HCT116 (cell line): ENCODE measurements around the gene DOK5. TPM values are rescaled to one million over a fixed set of nuclear protein-coding genes. Genes with fewer than 3 reads are reported as not detected.

Experiments
- ATAC-seq: fragments of 200-7000 bp; cut with Tn5 transposase; 2 replicates; pipeline ENCODE4 v1.9.1; 2020; ENCODE audit warnings: mild to moderate bottlenecking, moderate library complexity
- BruUV-seq: library from RNA; stranded (reverse); fragments of 400-500 nt; replicated peaks from 2 replicates; lab custom pipeline; 2021; lab: Mats Ljungman, UMichigan
- CTCF ChIA-PET: fragments of 300-600 bp; sonication (Branson Sonifier 250); formaldehyde crosslinking; loops from one replicate; lab custom pipeline; 2021; ENCODE audit warnings: antibody characterized with exemption; lab: Charles Lee
- POLR2A ChIA-PET: fragments of 300-600, 350-600 bp; sonication (Branson Sonifier 250); formaldehyde crosslinking; loops from one replicate; lab custom pipeline; 2021; ENCODE audit warnings: antibody characterized with exemption; lab: Charles Lee
- RAD21 ChIA-PET, 2 experiments: fragments of 300-600 bp; sonication (Branson Sonifier 250); formaldehyde crosslinking; loops; one replicate each; lab custom pipeline; 2023; ENCODE audit warnings: low total read pairs in 2 of 2; ENCODE audit not compliant: uncharacterized antibody in 2 of 2, unreplicated experiment in 2 of 2, low non-redundant PET in 1 of 2; lab: Charles Lee
- DNase-seq: peaks from one replicate; pipeline ENCODE4 v3.0.0-alpha.2; 2010; ENCODE audit warnings: low read depth, low spot score
- H2AFZ ChIP-seq: fragments of 200-600 bp; shearing (Covaris generic), sonication (generic); 2 replicates; pipeline ENCODE4 v1.6.1; 2017; ENCODE audit warnings: low read depth, mixed run types, mixed read lengths, antibody characterized with exemption, low read length; ENCODE audit not compliant: poor library complexity, severe bottlenecking
- H3K27ac ChIP-seq: 2 replicates; pipeline ENCODE4 v1.5.1; 2012; ENCODE audit warnings: low read depth, low read length
- H3K27me3 ChIP-seq: fragments of 200-600 bp; sonication (generic); 2 replicates; pipeline ENCODE4 v1.6.1; 2016; ENCODE audit warnings: mixed run types, low read length, mixed read lengths; ENCODE audit not compliant: insufficient read depth
- H3K36me3 ChIP-seq, 2 experiments: fragments of 200-500 bp in 1 of 2; fragments of 200-600 bp in 1 of 2; sonication (Bioruptor generic) in 1 of 2; sonication (generic) in 1 of 2; 2 replicates each; pipeline versions ENCODE4 v1.5.1 to v1.6.1; 2014 to 2016; ENCODE audit warnings: low read length in 2 of 2, inconsistent platforms in 1 of 2, mixed read lengths in 1 of 2, mixed run types in 1 of 2; ENCODE audit not compliant: insufficient read depth in 2 of 2, control insufficient read depth in 1 of 2
- H3K4me1 ChIP-seq, 2 experiments: fragments of 200-600 bp in 1 of 2; sonication (generic) in 1 of 2; 2 replicates each; pipeline versions ENCODE4 v1.5.1 to v1.6.1; 2012 to 2017; ENCODE audit warnings: low read length in 2 of 2, inconsistent platforms in 1 of 2, mild to moderate bottlenecking in 1 of 2, mixed read lengths in 1 of 2, mixed run types in 1 of 2, moderate library complexity in 1 of 2; ENCODE audit not compliant: insufficient read depth in 2 of 2, control insufficient read depth in 1 of 2
- H3K4me2 ChIP-seq: fragments of 200-600 bp; sonication (generic); 2 replicates; pipeline ENCODE4 v1.6.1; 2017; ENCODE audit warnings: mixed run types, low read length, mixed read lengths
- H3K4me3 ChIP-seq, 2 experiments: fragments of 200-600 bp in 1 of 2; sonication (generic) in 1 of 2; replicated peaks in 1 of 2; 2 replicates each; pipeline ENCODE4 v1.5.1; 2011 to 2016; ENCODE audit warnings: low read length in 2 of 2, control low read depth in 1 of 2, low read depth in 1 of 2, mild to moderate bottlenecking in 1 of 2, mixed read lengths in 1 of 2, mixed run types in 1 of 2
- H3K79me2 ChIP-seq: fragments of 200-600 bp; sonication (generic); 2 replicates; pipeline ENCODE4 v1.6.1; 2017; ENCODE audit warnings: mild to moderate bottlenecking, mixed run types, low read length, moderate library complexity, mixed read lengths; ENCODE audit not compliant: insufficient read depth
- H3K9ac ChIP-seq: fragments of 200-600 bp; sonication (generic); 2 replicates; pipeline ENCODE4 v1.6.1; 2016; ENCODE audit warnings: low read length, mixed read lengths
- H3K9me2 ChIP-seq: fragments of 200-600 bp; sonication (generic), shearing (Covaris generic); 2 replicates; pipeline ENCODE4 v1.6.1; 2017; ENCODE audit warnings: mixed run types, mild to moderate bottlenecking, moderate library complexity; ENCODE audit not compliant: insufficient read depth
- H3K9me3 ChIP-seq, 2 experiments: fragments of 200-500 bp in 1 of 2; fragments of 200-600 bp in 1 of 2; sonication (Bioruptor generic) in 1 of 2; sonication (generic) in 1 of 2; 2 replicates each; pipeline ENCODE4 v1.6.1; 2014 to 2017; ENCODE audit warnings: low read length in 2 of 2, mixed read lengths in 2 of 2, inconsistent platforms in 1 of 2, low read depth in 1 of 2, mild to moderate bottlenecking in 1 of 2, mixed run types in 1 of 2, moderate library complexity in 1 of 2; ENCODE audit not compliant: control insufficient read depth in 1 of 2, insufficient read depth in 1 of 2
- H4K20me1 ChIP-seq: fragments of 200-600 bp; sonication (generic), shearing (Covaris generic); 2 replicates; pipeline ENCODE4 v1.6.1; 2017; ENCODE audit warnings: mixed run types, mild to moderate bottlenecking, moderate library complexity; ENCODE audit not compliant: insufficient read depth
- CBX3 ChIP-seq: IDR thresholded peaks from 2 replicates; pipeline ENCODE4 v1.6.1; 2012; ENCODE audit warnings: low read depth
- CEBPB ChIP-seq: IDR thresholded peaks from 2 replicates; pipeline ENCODE4 v1.6.1; 2012; ENCODE audit warnings: low read depth
- EGR1 ChIP-seq: IDR thresholded peaks from 2 replicates; pipeline ENCODE4 v1.6.1; 2012; ENCODE audit warnings: low read depth
- FOSL1 ChIP-seq: IDR thresholded peaks from 2 replicates; pipeline ENCODE4 v1.6.1; 2012; ENCODE audit warnings: low read depth
- JUND ChIP-seq: IDR thresholded peaks from 2 replicates; pipeline ENCODE4 v1.6.1; 2012
- POLR2AphosphoS5 ChIP-seq: IDR thresholded peaks from 2 replicates; pipeline ENCODE4 v1.6.1; 2011; ENCODE audit warnings: mild to moderate bottlenecking, low read depth, low read length, moderate library complexity
- SP1 ChIP-seq: IDR thresholded peaks from 2 replicates; pipeline ENCODE4 v1.6.1; 2012; ENCODE audit warnings: low read depth
- TCF7L2 ChIP-seq: IDR thresholded peaks from 2 replicates; pipeline ENCODE4 v1.7.0; 2011; ENCODE audit warnings: borderline replicate concordance, inconsistent platforms; ENCODE audit not compliant: insufficient read depth, insufficient read length; ENCODE audit errors: extremely low read depth
- YY1 ChIP-seq: IDR thresholded peaks from 2 replicates; pipeline ENCODE4 v1.6.1; 2011; ENCODE audit warnings: low read length, low read depth, moderate library complexity, mild to moderate bottlenecking; ENCODE audit not compliant: insufficient replicate concordance; ENCODE audit errors: extremely low read depth
- intact Hi-C: fragments of 100-400 bp; cut with micrococcal nuclease; formaldehyde crosslinking; loops from 2 replicates; pipeline ENCODE4 v1.10.0; 2022
- total RNA-seq: library from RNA; stranded (reverse); gene quantifications from one replicate; pipeline ENCODE4 v1.2.1, GENCODE V29; 2021; ENCODE audit not compliant: unreplicated experiment
- TF ChIP-seq, protein P1 (sequence below): IDR thresholded peaks from 2 replicates; pipeline ENCODE4 v1.6.1; 2011; ENCODE audit warnings: mild to moderate bottlenecking, low read length, moderate library complexity; ENCODE audit not compliant: insufficient replicate concordance; ENCODE audit errors: extremely low read depth
- TF ChIP-seq, protein P2 (sequence below), 3 experiments: fragments of 200-600 bp in 1 of 3; sonication (generic) in 1 of 3; IDR thresholded peaks in 2 of 3; conservative IDR thresholded peaks in 1 of 3; 2 replicates each; pipeline ENCODE4 v1.5.1; 2012 to 2017; ENCODE audit warnings: low read depth in 2 of 3, low read length in 2 of 3, antibody characterized with exemption in 1 of 3, borderline replicate concordance in 1 of 3, control low read depth in 1 of 3, mild to moderate bottlenecking in 1 of 3, mixed read lengths in 1 of 3, mixed run types in 1 of 3, moderate library complexity in 1 of 3; ENCODE audit not compliant: insufficient read depth in 1 of 3

The DOK5 gene
- total RNA-seq, 1 experiment from 2014 or later, result not detected

DNA sequence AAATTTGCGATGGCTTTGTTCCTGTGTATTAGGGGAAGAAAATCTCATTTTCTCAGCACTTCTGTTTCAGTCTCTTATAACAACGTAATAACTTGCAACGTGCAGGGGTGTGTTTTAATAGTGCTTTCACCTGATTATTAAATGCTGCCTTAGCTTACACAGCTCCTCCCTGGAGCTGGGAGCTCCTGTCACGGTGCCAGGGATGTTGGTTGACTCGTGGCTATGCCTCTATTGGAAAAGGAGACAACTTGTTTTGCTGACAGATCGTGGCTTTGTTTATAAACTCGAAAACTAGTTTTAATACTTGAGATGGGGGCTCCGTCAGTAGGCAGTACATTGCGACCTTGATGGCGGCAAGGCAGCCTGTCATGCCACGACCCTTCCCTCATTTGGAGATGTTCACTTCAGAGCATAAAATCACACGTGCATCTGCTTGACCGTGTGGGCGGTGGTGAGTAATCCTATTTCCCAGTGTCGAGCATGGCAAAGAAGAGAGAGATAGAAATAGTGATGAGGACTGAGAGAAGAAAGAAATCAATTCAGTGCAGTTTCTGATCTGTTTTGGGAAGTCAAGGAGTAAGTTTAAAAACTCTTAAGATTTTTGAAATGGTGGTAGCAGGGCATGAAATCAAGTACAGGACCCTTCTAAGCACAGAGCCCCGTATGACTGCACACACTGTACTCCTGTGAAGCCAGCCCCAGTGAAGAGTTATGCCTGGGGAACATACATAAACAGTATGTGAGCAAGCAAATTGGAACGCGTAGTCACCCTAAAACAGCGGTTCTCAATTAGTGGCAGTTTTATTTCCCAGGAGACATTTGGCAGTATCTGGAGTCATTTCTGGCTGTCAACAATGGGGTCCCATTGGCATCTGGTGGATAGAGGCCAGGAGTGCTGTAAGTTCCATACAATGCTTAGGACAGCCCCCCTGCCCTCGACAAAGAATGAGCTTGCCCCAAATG, 147.2 kb downstream of the DOK5 start:
- peaks cover 11 to 12% of the 10 kb centered on the region in 2 experiments for H3K4me1 ChIP-seq
- H4K20me1 ChIP-seq, result no peaks in the 10 kb centered on the region
- POLR2A ChIA-PET, result no interaction called here
- H3K9me2 ChIP-seq, result no peaks in the 10 kb centered on the region
- CTCF ChIA-PET, result no interaction called here
- no peaks in the 10 kb centered on the region; the same call in 1 of the 2 replicates for H3K27me3 ChIP-seq
- no peaks in the 10 kb centered on the region for H3K79me2 ChIP-seq
- H3K4me2 ChIP-seq, result peak overlapping the region; percentile 23; the same call in 1 of the 2 replicates
- H3K4me3 ChIP-seq, result no peak overlapping the region
- BruUV-seq, result no TSS peak
- DNase-seq (no peak), ATAC-seq (no peak)
- no peaks in the 10 kb centered on the region for H3K9me3 ChIP-seq
- TF ChIP-seq, protein P1, sequence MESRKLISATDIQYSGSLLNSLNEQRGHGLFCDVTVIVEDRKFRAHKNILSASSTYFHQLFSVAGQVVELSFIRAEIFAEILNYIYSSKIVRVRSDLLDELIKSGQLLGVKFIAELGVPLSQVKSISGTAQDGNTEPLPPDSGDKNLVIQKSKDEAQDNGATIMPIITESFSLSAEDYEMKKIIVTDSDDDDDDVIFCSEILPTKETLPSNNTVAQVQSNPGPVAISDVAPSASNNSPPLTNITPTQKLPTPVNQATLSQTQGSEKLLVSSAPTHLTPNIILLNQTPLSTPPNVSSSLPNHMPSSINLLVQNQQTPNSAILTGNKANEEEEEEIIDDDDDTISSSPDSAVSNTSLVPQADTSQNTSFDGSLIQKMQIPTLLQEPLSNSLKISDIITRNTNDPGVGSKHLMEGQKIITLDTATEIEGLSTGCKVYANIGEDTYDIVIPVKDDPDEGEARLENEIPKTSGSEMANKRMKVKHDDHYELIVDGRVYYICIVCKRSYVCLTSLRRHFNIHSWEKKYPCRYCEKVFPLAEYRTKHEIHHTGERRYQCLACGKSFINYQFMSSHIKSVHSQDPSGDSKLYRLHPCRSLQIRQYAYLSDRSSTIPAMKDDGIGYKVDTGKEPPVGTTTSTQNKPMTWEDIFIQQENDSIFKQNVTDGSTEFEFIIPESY, result no peak
- peak; percentile 32; the same call in 1 of the 2 replicates for TF ChIP-seq EGR1
- TF ChIP-seq FOSL1, result no peak
- no peaks in the 10 kb centered on the region for H3K36me3 ChIP-seq
- H3K9ac ChIP-seq, result no peak overlapping the region
- no peak overlapping the region for H2AFZ ChIP-seq
- no peak overlapping the region for H3K27ac ChIP-seq
- intact Hi-C loops, result no loop called here
- RAD21 ChIA-PET, result no interaction called here

DNA sequence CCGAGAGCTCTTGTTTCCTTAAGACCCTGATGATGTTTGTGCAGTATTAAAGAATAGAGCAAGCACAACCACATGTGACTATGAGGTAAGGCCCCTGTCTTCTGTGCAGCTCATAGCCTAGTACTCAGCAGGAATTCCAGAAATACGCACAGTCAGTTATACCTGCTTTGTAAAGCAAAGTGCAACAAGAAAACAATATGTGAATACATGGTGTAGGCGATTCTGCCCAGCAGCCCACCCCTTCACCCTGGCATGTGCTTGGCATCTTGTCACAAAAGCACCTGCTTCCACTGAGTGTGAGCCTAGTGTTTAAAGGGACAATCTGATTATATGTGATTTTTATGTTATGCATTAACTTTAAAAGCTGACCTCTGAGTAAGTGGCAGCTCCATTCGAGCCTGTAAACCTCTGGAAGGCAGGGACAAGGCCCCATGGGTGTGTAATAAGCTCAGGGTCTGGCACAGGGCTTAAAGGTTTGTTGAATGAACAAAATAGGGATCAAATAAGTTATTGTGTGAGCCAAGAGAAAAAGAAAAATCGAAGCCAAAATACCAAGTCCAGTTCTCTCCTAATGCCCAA, 148.7 kb downstream of the DOK5 start:
- no peaks in the 10 kb centered on the region for H4K20me1 ChIP-seq
- no peaks in the 10 kb centered on the region for H3K36me3 ChIP-seq
- intact Hi-C loops, result no loop called here
- no peaks in the 10 kb centered on the region for H3K9me2 ChIP-seq
- no peak for DNase-seq
- no peak overlapping the region for H3K9ac ChIP-seq
- no peak overlapping the region for H2AFZ ChIP-seq
- no peaks in the 10 kb centered on the region for H3K9me3 ChIP-seq
- H3K4me2 ChIP-seq, result no peak overlapping the region
- no peak overlapping the region for H3K4me3 ChIP-seq
- H3K4me1 ChIP-seq, result peaks cover 10% of the 10 kb centered on the region in 2 experiments
- H3K79me2 ChIP-seq, result no peaks in the 10 kb centered on the region
- TF ChIP-seq POLR2AphosphoS5, result no peak
- TF ChIP-seq TCF7L2, result no peak
- TF ChIP-seq CBX3, result no peak
- no peak for TF ChIP-seq CEBPB
- TF ChIP-seq, protein P2, sequence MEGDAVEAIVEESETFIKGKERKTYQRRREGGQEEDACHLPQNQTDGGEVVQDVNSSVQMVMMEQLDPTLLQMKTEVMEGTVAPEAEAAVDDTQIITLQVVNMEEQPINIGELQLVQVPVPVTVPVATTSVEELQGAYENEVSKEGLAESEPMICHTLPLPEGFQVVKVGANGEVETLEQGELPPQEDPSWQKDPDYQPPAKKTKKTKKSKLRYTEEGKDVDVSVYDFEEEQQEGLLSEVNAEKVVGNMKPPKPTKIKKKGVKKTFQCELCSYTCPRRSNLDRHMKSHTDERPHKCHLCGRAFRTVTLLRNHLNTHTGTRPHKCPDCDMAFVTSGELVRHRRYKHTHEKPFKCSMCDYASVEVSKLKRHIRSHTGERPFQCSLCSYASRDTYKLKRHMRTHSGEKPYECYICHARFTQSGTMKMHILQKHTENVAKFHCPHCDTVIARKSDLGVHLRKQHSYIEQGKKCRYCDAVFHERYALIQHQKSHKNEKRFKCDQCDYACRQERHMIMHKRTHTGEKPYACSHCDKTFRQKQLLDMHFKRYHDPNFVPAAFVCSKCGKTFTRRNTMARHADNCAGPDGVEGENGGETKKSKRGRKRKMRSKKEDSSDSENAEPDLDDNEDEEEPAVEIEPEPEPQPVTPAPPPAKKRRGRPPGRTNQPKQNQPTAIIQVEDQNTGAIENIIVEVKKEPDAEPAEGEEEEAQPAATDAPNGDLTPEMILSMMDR (IDR thresholded peaks at IDR 0.05 in 2 of 3, conservative IDR thresholded peaks at IDR 0.05 in 1 of 3; ENCODE audit: borderline replicate concordance in 1 of 3, insufficient read depth in 1 of 3, low read depth in 2 of 3, low read length in 2 of 3), result no peak
- no peak for TF ChIP-seq YY1
- no peak for TF ChIP-seq SP1
- no peak for TF ChIP-seq EGR1
- TF ChIP-seq JUND, result no peak
- TF ChIP-seq, all 23 proteins: peak for 0
- RAD21 ChIA-PET, result no interaction called here
- BruUV-seq, result no TSS peak
- POLR2A ChIA-PET, result no interaction called here
- no peak for ATAC-seq
- CTCF ChIA-PET, result no interaction called here
- no peaks in the 10 kb centered on the region; the same call in 1 of the 2 replicates for H3K27me3 ChIP-seq
- H3K27ac ChIP-seq, result no peak overlapping the region
